Breast epithelium (tissue), 4 donors: ENCODE results near the gene PPP1R1B. TPM values are rescaled to one million over a fixed set of nuclear protein-coding genes. Genes with fewer than 3 reads are reported as not detected.

Experiments
- DNase-seq, 2 donors: peaks; one replicate each; pipeline ENCODE4 v3.0.0-alpha.2; 2019; ENCODE audit warnings: low spot score in 2 of 2
- H3K27ac ChIP-seq, 2 donors: fragments of 200-600 bp; sonication (generic) in 1 of 2; one replicate each; pipeline ENCODE4 v1.5.1; 2016 to 2019; ENCODE audit warnings: mild to moderate bottlenecking in 1 of 2
- H3K27me3 ChIP-seq, 2 donors: fragments of 200-600 bp; sonication (generic) in 1 of 2; one replicate each; pipeline versions ENCODE4 v1.5.1 to v1.6.0; 2017 to 2019; ENCODE audit warnings: control low read depth in 1 of 2, mild to moderate bottlenecking in 1 of 2
- H3K36me3 ChIP-seq: fragments of 200-600 bp; one replicate; pipeline ENCODE4 v1.5.1; 2019
- H3K4me1 ChIP-seq, 2 donors: fragments of 200-600 bp; sonication (generic); one replicate each; pipeline ENCODE4 v1.5.1; 2016 to 2019; ENCODE audit warnings: control low read depth in 1 of 2
- H3K4me3 ChIP-seq, 3 donors: fragments of 200-600 bp; sonication (generic); 1 replicate in 2 of 3; 2 replicates in 1 of 3; pipeline ENCODE4 v1.5.1; 2016 to 2019; ENCODE audit warnings: mild to moderate bottlenecking in 3 of 3, moderate library complexity in 2 of 3
- H3K9me3 ChIP-seq, 2 donors: fragments of 200-600 bp; sonication (generic) in 1 of 2; one replicate each; pipeline ENCODE4 v1.5.1; 2016 to 2019; ENCODE audit warnings: control low read depth in 1 of 2
- POLR2A ChIP-seq: fragments of 450-650 bp; IDR thresholded peaks from one replicate; pipeline ENCODE4 v1.6.1; 2016; ENCODE audit warnings: antibody characterized with exemption, mild to moderate bottlenecking, moderate library complexity
- POLR2AphosphoS5 ChIP-seq, 3 donors: sonication (generic); formaldehyde crosslinking; IDR thresholded peaks; one replicate each; pipeline ENCODE4 v1.6.1; 2017; ENCODE audit warnings: antibody characterized with exemption in 3 of 3
- intact Hi-C: fragments of 100-400 bp; cut with DNase I; formaldehyde crosslinking; loops from one replicate; pipeline ENCODE4 v1.15.1; 2023; ENCODE audit warnings: low total_unique reads
- total RNA-seq, 3 donors: library from RNA; depleted of rRNA; stranded (reverse); fragments of >200 nt; gene quantifications; one replicate each; pipeline ENCODE4 v1.1.0, GENCODE V29; 2016
- TF ChIP-seq, protein P1 (sequence below), 3 donors: fragments of 450-650 bp; IDR thresholded peaks; one replicate each; pipeline ENCODE4 v1.5.1; 2016 to 2017; ENCODE audit warnings: antibody characterized with exemption in 3 of 3, mild to moderate bottlenecking in 3 of 3, moderate library complexity in 3 of 3

Gene PPP1R1B
- total RNA-seq, 3 donors from 2014 or later, result 22.6 to 71.3 (median 67.5) TPM

DNA sequence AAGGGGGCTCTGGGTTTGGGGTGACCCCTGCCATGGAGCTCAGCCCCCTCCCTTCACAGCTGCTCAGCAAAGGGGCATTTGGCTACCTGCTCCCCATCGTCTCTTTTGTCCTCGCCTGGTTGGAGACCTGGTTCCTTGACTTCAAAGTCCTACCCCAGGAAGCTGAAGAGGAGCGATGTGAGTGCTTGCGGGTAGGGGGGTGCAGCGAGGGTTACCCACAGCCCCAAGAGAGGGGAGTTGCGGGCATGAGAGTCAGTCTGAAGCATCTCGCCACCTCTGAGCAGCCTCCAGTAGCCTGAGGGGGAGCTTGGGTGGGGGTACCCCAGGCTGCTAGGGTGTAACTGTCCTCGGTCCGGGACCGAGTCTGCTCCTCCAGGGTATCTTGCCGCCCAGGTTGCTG, 31.6 kb downstream of the PPP1R1B start:
- Histone ChIP-seq H3K36me3 (peaks cover 6% of the 10 kb centered on the region), H3K4me3 (no peak overlapping the region), H3K9me3 (no peaks in the 10 kb centered on the region), H3K27ac (peak overlapping the region in 1 of 2 donors; percentile 19), H3K4me1 (peaks cover 0 to 7% of the 10 kb centered on the region in 2 donors), H3K27me3 (no peaks in the 10 kb centered on the region)
- intact Hi-C loops, result no loop called here
- TF ChIP-seq, protein P1, sequence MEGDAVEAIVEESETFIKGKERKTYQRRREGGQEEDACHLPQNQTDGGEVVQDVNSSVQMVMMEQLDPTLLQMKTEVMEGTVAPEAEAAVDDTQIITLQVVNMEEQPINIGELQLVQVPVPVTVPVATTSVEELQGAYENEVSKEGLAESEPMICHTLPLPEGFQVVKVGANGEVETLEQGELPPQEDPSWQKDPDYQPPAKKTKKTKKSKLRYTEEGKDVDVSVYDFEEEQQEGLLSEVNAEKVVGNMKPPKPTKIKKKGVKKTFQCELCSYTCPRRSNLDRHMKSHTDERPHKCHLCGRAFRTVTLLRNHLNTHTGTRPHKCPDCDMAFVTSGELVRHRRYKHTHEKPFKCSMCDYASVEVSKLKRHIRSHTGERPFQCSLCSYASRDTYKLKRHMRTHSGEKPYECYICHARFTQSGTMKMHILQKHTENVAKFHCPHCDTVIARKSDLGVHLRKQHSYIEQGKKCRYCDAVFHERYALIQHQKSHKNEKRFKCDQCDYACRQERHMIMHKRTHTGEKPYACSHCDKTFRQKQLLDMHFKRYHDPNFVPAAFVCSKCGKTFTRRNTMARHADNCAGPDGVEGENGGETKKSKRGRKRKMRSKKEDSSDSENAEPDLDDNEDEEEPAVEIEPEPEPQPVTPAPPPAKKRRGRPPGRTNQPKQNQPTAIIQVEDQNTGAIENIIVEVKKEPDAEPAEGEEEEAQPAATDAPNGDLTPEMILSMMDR (IDR thresholded peaks at IDR 0.05), result no peak
- no peak for TF ChIP-seq POLR2A
- no peak for TF ChIP-seq POLR2AphosphoS5 (IDR thresholded peaks at IDR 0.05)
- DNase-seq, result no peak

DNA sequence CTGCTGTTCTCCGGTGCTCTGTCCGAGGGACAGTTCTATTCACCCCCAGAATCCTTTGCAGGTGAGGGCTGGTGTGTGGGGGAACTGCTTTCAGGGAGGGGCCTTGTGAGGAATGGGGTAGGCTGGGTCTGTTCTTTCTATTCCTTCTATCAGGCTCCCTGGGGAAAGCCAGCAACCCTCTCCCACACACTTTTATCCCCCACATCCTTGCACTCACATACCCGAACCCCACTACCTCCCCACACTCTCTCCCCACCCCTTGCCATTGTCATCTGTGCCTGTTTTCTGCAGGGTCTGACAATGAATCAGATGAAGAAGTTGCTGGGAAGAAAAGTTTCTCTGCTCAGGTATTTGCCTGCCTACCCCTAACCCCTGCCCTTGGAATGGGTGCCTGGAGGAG, 32.0 kb downstream of the PPP1R1B start:
- no peaks in the 10 kb centered on the region for H3K9me3 ChIP-seq
- no peak for DNase-seq
- H3K4me1 ChIP-seq, result peaks cover 0 to 9% of the 10 kb centered on the region in 2 donors
- no peak overlapping the region for H3K4me3 ChIP-seq
- no peaks in the 10 kb centered on the region for H3K27me3 ChIP-seq
- intact Hi-C loops, result no loop called here
- TF ChIP-seq, protein P1 (IDR thresholded peaks at IDR 0.05), result no peak
- TF ChIP-seq POLR2A, result no peak
- TF ChIP-seq POLR2AphosphoS5 (IDR thresholded peaks at IDR 0.05), result no peak
- H3K36me3 ChIP-seq, result peaks cover 6% of the 10 kb centered on the region
- peak overlapping the region; percentile 19 to 82 for H3K27ac ChIP-seq

DNA sequence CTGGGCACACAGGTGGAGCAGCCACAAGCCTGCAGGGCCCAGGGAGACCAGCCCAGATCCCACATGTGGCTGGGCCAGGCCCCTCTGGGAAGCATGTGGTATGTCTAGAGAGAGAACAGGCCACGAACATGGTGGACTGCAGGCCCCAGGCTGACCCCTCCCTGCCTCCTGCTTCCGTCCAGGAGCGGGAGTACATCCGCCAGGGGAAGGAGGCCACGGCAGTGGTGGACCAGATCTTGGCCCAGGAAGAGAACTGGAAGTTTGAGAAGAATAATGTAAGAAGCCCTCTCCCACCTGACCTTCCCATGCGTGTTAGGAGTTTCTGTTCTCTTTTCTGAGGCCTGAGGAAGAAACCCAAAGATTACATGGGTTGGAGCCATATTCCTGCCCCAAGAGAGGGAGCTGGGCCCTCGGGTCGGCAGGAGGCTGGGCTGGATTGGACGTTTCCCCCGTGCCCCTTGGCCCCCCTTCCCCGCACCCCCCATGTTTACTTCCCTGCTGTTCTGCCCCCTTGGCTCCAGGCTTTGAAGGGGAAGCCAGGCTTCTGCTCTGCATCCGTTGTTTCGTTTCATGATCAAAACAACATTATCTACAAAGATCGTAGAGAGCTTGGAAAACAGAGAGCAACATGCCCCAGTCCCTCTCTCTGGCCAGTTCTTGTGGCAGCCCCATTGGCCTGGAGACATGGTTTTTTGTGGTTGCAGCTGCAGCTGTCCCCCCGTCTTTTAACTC, 32.7 kb downstream of the PPP1R1B start:
- Histone ChIP-seq H3K27me3 (no peaks in the 10 kb centered on the region), H3K27ac (peak overlapping the region; percentile 19 to 82), H3K9me3 (no peaks in the 10 kb centered on the region), H3K4me1 (peaks cover 0 to 14% of the 10 kb centered on the region in 2 donors), H3K36me3 (peaks cover 6% of the 10 kb centered on the region), H3K4me3 (no peak overlapping the region)
- TF ChIP-seq, protein P1 (IDR thresholded peaks at IDR 0.05), result no peak
- TF ChIP-seq POLR2AphosphoS5 (IDR thresholded peaks at IDR 0.05) (no peak), POLR2A (no peak)
- DNase-seq, result no peak
- intact Hi-C loops, result no loop called here

DNA sequence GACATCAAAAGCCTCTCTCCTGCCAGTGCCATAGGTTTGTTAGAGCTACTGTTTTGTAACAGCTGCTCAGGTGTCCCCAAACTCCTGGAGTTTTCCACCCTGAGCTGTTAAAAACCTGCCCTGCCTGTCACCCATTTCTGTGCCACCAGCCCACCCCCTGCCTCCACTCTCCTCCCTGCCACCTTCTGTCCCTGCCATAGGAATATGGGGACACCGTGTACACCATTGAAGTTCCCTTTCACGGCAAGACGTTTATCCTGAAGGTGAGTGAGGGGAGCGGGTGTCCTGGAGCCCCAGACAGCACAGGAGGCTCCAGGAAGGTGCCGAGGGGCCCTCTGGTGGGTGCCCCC, 33.2 kb downstream of the PPP1R1B start:
- Histone ChIP-seq H3K27me3 (no peaks in the 10 kb centered on the region), H3K4me3 (no peak overlapping the region), H3K27ac (peak overlapping the region; percentile 9 to 82), H3K4me1 (peaks cover 0 to 14% of the 10 kb centered on the region in 2 donors), H3K36me3 (peaks cover 6% of the 10 kb centered on the region), H3K9me3 (no peaks in the 10 kb centered on the region)
- no peak for DNase-seq
- intact Hi-C loops, result no loop called here
- TF ChIP-seq, protein P1 (IDR thresholded peaks at IDR 0.05), result no peak
- TF ChIP-seq POLR2AphosphoS5 (IDR thresholded peaks at IDR 0.05), result no peak
- no peak for TF ChIP-seq POLR2A
